ENCODE results near the gene MED13L. TPM values are rescaled to one million over a fixed set of nuclear protein-coding genes. Genes with fewer than 3 reads are reported as not detected.

MED13L gene
- total RNA-seq, 2 experiments from 2014 or later: 112 to 120 TPM

DNA sequence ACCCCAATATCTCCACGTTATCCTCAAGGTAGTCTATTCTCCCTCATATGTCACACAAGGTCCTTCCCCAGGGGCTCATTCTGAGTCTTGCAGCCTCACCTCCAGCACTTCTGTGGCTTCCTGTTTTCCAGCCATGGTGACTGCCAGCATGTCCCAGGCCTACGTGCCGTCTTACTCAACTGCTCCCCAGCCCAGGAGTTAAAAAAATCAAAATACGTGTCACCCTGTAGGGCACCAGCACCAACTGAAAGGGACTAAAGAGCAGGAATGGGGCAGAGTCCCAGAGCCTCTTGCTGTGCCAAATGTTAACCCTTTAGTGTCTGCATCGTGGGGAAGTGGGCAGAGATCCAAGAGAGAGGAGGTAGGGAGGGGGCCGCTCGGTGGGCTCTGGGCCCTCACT lies 37.0 kb upstream of the MED13L start:
- DNase-seq: no peak
- POLR2A ChIA-PET: no interaction called here
- peaks cover 2% of the 10 kb centered on the region for H3K27me3 Mint-ChIP-seq
- peaks cover 3% of the 10 kb centered on the region for H3K36me3 Mint-ChIP-seq
- peaks cover 7% of the 10 kb centered on the region for H3K9me3 Mint-ChIP-seq
- H3K4me3 Mint-ChIP-seq: no peak overlapping the region
- ATAC-seq (ENCODE audit: low read depth): no peak
- H3K4me1 Mint-ChIP-seq: peaks cover 26% of the 10 kb centered on the region
- H3K27ac Mint-ChIP-seq: no peak overlapping the region

GRCh38 chr12:116313194-116313927 lies 35.9 kb upstream of the MED13L start:
- Mint-ChIP-seq H3K27ac (no peak overlapping the region), H3K9me3 (peaks cover 14% of the 10 kb centered on the region), H3K36me3 (peaks cover 3% of the 10 kb centered on the region), H3K4me3 (no peak overlapping the region), H3K27me3 (peaks cover 2% of the 10 kb centered on the region), H3K4me1 (peaks cover 20% of the 10 kb centered on the region)
- DNase-seq (no peak), ATAC-seq (ENCODE audit: low read depth) (no peak)
- POLR2A ChIA-PET: no interaction called here

DNA sequence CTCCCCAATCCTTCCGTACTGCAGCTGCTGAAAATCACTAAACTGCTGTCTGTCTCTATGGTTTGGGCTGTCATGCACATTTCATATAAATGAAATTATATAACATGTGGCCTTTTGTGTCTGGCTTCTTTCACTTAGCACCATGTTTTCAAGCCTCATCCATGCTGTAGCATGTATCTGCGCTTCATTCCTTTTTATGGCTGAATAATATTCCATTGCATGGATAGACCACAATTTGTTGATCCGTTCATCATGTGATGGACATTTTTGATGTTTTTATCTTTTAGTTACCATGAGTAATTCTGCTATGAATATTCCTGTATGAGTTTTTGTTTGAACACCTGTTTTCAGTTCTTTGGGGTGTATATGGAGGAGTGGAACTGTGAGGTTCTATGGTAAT lies 32.6 kb upstream of the MED13L start:
- Mint-ChIP-seq H3K4me3 (no peak overlapping the region), H3K9me3 (peaks cover 12% of the 10 kb centered on the region), H3K27me3 (peaks cover 2% of the 10 kb centered on the region), H3K36me3 (peaks cover 1% of the 10 kb centered on the region), H3K27ac (no peak overlapping the region), H3K4me1 (peaks cover 9% of the 10 kb centered on the region)
- POLR2A ChIA-PET: no interaction called here
- no peak for DNase-seq
- ATAC-seq (ENCODE audit: low read depth): no peak

- Mint-ChIP-seq H3K27ac (no peak overlapping the region), H3K27me3 (peaks cover 2% of the 10 kb centered on the region), H3K4me1 (peaks cover 6% of the 10 kb centered on the region), H3K4me3 (no peak overlapping the region), H3K9me3 (peaks cover 12% of the 10 kb centered on the region), H3K36me3 (peaks cover 1% of the 10 kb centered on the region)
- DNase-seq (no peak), ATAC-seq (ENCODE audit: low read depth) (no peak)
- POLR2A ChIA-PET: no interaction called here
Observed at GRCh38 chr12:116309343-116309742, 31.9 kb upstream of the MED13L start.

- Mint-ChIP-seq H3K4me1 (peaks cover 5% of the 10 kb centered on the region), H3K27ac (no peak overlapping the region), H3K9me3 (peaks cover 12% of the 10 kb centered on the region), H3K4me3 (no peak overlapping the region), H3K36me3 (peaks cover 1% of the 10 kb centered on the region), H3K27me3 (peaks cover 2% of the 10 kb centered on the region)
- ATAC-seq (ENCODE audit: low read depth) (no peak), DNase-seq (no peak)
- POLR2A ChIA-PET: no interaction called here
Observed at GRCh38 chr12:116308647-116309046, 31.2 kb upstream of the MED13L start.

- H3K4me1 Mint-ChIP-seq: peaks cover 3% of the 10 kb centered on the region
- peaks cover 1% of the 10 kb centered on the region for H3K36me3 Mint-ChIP-seq
- POLR2A ChIA-PET: no interaction called here
- H3K4me3 Mint-ChIP-seq: no peak overlapping the region
- ATAC-seq (ENCODE audit: low read depth) (no peak), DNase-seq (no peak)
- H3K9me3 Mint-ChIP-seq: peaks cover 12% of the 10 kb centered on the region
- peaks cover 2% of the 10 kb centered on the region for H3K27me3 Mint-ChIP-seq
- no peak overlapping the region for H3K27ac Mint-ChIP-seq
Observed at GRCh38 chr12:116306968-116307367, 29.5 kb upstream of the MED13L start.

DNA sequence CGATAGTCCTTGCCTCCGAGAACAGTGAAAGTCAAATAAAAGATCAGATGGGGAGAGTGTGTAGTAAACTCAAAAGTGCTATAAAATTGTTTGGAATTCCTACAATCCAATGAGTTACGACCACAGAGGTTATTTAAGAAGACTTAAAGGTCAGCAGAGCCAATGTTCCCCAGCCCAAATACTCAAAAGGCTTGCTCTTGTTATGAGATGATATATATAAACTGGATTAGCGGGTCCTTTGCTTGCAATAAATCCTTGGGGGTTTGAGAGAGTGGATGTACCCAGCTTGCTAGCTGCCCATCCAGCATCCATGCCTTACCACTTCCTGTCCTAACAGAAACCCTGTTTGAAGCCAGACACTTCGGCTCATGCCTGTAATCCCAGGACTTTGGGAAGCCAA lies 29.0 kb upstream of the MED13L start:
- peaks cover 1% of the 10 kb centered on the region for H3K36me3 Mint-ChIP-seq
- ATAC-seq (ENCODE audit: low read depth) (no peak), DNase-seq (no peak)
- H3K9me3 Mint-ChIP-seq: peaks cover 12% of the 10 kb centered on the region
- POLR2A ChIA-PET: no interaction called here
- no peak overlapping the region for H3K27ac Mint-ChIP-seq
- H3K27me3 Mint-ChIP-seq: peaks cover 2% of the 10 kb centered on the region
- no peak overlapping the region for H3K4me3 Mint-ChIP-seq
- H3K4me1 Mint-ChIP-seq: peaks cover 3% of the 10 kb centered on the region

DNA sequence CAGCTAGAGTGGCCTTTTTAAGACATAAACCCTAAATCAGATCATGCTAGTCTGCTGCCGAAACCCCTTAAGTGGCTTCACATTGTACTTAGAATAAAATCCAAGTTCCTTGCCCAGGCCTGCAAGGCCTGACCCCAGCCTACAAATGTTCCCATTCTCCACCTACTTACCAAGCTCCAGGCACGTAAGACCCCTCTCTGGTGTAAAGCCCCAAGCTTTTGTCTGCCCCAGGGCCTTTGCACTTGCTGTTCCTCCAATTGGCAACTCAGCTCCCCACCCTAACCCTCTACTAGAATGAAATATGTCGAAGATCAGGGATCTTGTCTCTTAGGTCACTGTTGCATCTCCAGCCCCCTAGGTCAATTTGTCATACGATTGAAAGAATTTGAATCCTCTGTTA lies 27.1 kb upstream of the MED13L start:
- H3K4me1 Mint-ChIP-seq: peaks cover 3% of the 10 kb centered on the region
- H3K4me3 Mint-ChIP-seq: no peak overlapping the region
- no peak for ATAC-seq (ENCODE audit: low read depth)
- POLR2A ChIA-PET: no interaction called here
- no peak for DNase-seq
- H3K36me3 Mint-ChIP-seq: no peaks in the 10 kb centered on the region
- no peak overlapping the region for H3K27ac Mint-ChIP-seq
- H3K27me3 Mint-ChIP-seq: peaks cover 2% of the 10 kb centered on the region
- peaks cover 8% of the 10 kb centered on the region for H3K9me3 Mint-ChIP-seq

DNA sequence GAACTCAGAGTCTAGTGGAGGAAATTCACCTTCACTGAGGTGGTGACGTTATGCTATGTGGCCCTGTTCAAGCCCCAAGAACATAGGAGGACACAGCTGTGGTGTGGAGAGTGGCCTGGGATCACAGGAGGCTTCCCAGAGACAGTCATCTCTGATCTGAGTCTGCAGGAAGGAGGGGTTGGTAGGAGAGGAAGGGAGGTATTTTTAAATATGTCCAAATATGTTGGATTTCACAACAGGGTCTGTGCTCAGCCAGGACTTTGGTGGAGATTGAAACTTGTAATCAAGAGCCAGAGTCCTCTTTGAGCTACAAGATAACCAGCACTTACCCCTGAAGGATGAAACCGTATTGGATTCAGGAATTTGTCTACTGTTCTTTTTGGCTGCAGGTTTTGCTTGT lies 26.4 kb upstream of the MED13L start:
- Mint-ChIP-seq H3K9me3 (peaks cover 3% of the 10 kb centered on the region), H3K27ac (no peak overlapping the region), H3K4me1 (peaks cover 3% of the 10 kb centered on the region), H3K4me3 (no peak overlapping the region), H3K27me3 (peaks cover 2% of the 10 kb centered on the region), H3K36me3 (no peaks in the 10 kb centered on the region)
- ATAC-seq (ENCODE audit: low read depth): no peak
- no peak for DNase-seq
- POLR2A ChIA-PET: interaction anchor here (0.5 kb wide), 1 partner anchor 19 kb away, joined by 4 read pairs; no protein-coding TSS in a partner anchor

DNA sequence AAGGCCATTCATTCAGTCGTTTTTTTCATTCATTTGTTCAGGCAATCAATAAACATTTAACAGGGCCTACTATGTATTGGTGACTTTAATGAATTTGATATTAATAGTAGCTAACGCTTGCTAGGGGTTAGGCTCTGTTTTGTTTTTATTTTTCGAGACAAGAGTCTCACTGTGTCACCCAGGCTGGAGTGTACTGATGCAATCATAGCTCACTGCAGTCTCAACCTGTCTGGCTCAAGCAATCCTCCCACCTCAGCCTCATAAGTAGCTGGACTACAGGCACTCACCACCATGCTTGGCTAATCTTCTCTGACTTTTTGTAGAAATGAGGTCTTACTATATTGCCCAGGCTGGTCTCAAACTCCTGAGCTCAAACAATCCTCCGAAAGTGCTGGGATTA lies 25.6 kb upstream of the MED13L start:
- POLR2A ChIA-PET: no interaction called here
- DNase-seq (no peak), ATAC-seq (ENCODE audit: low read depth) (no peak)
- H3K27ac Mint-ChIP-seq: no peak overlapping the region
- no peaks in the 10 kb centered on the region for H3K9me3 Mint-ChIP-seq
- H3K36me3 Mint-ChIP-seq: no peaks in the 10 kb centered on the region
- H3K27me3 Mint-ChIP-seq: peaks cover 2% of the 10 kb centered on the region
- peaks cover 3% of the 10 kb centered on the region for H3K4me1 Mint-ChIP-seq
- no peak overlapping the region for H3K4me3 Mint-ChIP-seq

- no peak overlapping the region for H3K27ac Mint-ChIP-seq
- no peaks in the 10 kb centered on the region for H3K9me3 Mint-ChIP-seq
- no peak overlapping the region for H3K4me3 Mint-ChIP-seq
- ATAC-seq (ENCODE audit: low read depth) (no peak), DNase-seq (no peak)
- peaks cover 8% of the 10 kb centered on the region for H3K27me3 Mint-ChIP-seq
- H3K4me1 Mint-ChIP-seq: peaks cover 6% of the 10 kb centered on the region
- no peaks in the 10 kb centered on the region for H3K36me3 Mint-ChIP-seq
- POLR2A ChIA-PET: interaction anchor here (0.6 kb wide), 1 partner anchor 32 kb away, joined by 4 read pairs; no protein-coding TSS in a partner anchor
Observed at GRCh38 chr12:116302166-116303058, 24.9 kb upstream of the MED13L start.

DNA sequence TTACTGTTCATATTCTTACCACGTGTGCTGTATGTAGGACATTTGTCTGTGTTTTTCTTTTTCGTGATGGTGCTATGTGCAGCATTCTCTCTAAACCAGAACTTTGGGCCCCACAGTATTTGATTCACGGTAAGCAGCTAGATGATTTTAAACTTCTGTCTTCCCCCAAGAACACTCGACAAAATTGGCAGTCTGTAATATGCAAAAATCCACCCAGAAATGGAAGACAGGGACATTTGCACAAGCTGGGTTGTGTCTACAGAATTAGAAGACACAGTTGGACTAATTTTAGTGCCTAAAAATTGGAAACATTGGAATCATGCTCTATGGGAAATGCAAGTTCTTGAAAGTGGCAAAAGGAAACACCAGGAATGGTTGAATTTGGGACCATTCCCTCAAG lies 24.1 kb upstream of the MED13L start:
- Mint-ChIP-seq H3K4me1 (peaks cover 7% of the 10 kb centered on the region), H3K36me3 (no peaks in the 10 kb centered on the region), H3K27ac (no peak overlapping the region), H3K27me3 (peaks cover 15% of the 10 kb centered on the region), H3K9me3 (no peaks in the 10 kb centered on the region), H3K4me3 (no peak overlapping the region)
- POLR2A ChIA-PET: interaction anchor here (0.6 to 0.7 kb wide), 2 partner anchors 22 to 33 kb away, joined by 3 to 4 read pairs; no protein-coding TSS in a partner anchor
- ATAC-seq (ENCODE audit: low read depth) (no peak), DNase-seq (no peak)

- Mint-ChIP-seq H3K4me3 (no peak overlapping the region), H3K9me3 (peaks cover 5% of the 10 kb centered on the region), H3K27me3 (peaks cover 22% of the 10 kb centered on the region), H3K36me3 (no peaks in the 10 kb centered on the region), H3K4me1 (peaks cover 4% of the 10 kb centered on the region), H3K27ac (no peak overlapping the region)
- DNase-seq (no peak), ATAC-seq (ENCODE audit: low read depth) (no peak)
- POLR2A ChIA-PET: interaction anchor here (0.8 kb wide), 1 partner anchor 24 kb away, joined by 3 read pairs; no protein-coding TSS in a partner anchor
Observed at GRCh38 chr12:116299665-116300328, 22.3 kb upstream of the MED13L start.
